Muscle layer of duodenum (tissue), 2 donors: ENCODE results near the gene A1CF.
"Not testable (repeated sequence)": the region's sequence is repeated elsewhere in the genome, so short reads cannot be mapped to it uniquely, and the experiment has no call there.

Source experiments
- H3K27ac ChIP-seq: one replicate; pipeline ENCODE4 v1.7.0; 2013; ENCODE audit warnings: mild to moderate bottlenecking, low read length
- H3K27me3 ChIP-seq: one replicate; pipeline ENCODE4 v1.7.0; 2013; ENCODE audit warnings: low read depth, mild to moderate bottlenecking, control low read depth, low read length
- H3K36me3 ChIP-seq, 2 donors: one replicate each; pipeline ENCODE4 v1.7.0; 2013; ENCODE audit warnings: low read length in 2 of 2, control low read depth in 1 of 2, mild to moderate bottlenecking in 1 of 2; ENCODE audit not compliant: insufficient read depth in 2 of 2, control insufficient read depth in 1 of 2
- H3K4me1 ChIP-seq, 2 donors: one replicate each; pipeline ENCODE4 v1.7.0; 2013; ENCODE audit warnings: low read length in 2 of 2, mild to moderate bottlenecking in 2 of 2, control low read depth in 1 of 2, moderate library complexity in 1 of 2; ENCODE audit not compliant: insufficient read depth in 2 of 2, control insufficient read depth in 1 of 2
- H3K4me3 ChIP-seq, 2 donors: one replicate each; pipeline ENCODE4 v1.7.0; 2013; ENCODE audit warnings: low read length in 2 of 2, low read depth in 1 of 2, mild to moderate bottlenecking in 1 of 2
- H3K9me3 ChIP-seq, 2 donors: one replicate each; pipeline ENCODE4 v1.7.0; 2013; ENCODE audit warnings: low read length in 2 of 2, control low read depth in 1 of 2, mild to moderate bottlenecking in 1 of 2; ENCODE audit not compliant: control insufficient read depth in 1 of 2
- donor health status: healthy.

Gene A1CF

DNA sequence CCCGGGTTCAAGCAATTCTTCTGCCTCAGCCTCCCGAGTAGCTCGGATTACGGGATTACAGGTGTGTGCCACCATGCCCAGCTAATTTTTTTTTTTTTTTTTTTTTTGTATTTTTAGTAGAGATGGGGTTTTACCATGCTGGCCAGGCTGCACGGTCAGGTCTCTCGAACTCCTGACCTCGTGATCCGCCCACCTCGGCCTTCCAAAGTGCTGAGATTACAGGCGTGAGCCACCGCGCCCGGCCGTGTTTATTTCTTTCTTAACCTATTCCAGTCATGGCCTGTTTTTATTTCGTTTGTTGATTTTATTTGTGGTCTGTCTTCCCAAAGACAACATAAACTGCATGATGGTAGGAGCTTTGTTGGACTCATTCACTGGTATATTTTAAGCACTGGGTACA, 20.4 kb upstream of the A1CF start:
- not testable (repeated sequence) for H3K9me3 ChIP-seq, H3K4me3 ChIP-seq, H3K27me3 ChIP-seq, H3K4me1 ChIP-seq, H3K27ac ChIP-seq, H3K36me3 ChIP-seq

- Histone ChIP-seq H3K4me1 (no peaks in the 10 kb centered on the region), H3K9me3 (no peaks in the 10 kb centered on the region), H3K4me3 (no peak overlapping the region), H3K36me3 (no peaks in the 10 kb centered on the region), H3K27ac (no peak overlapping the region), H3K27me3 (no peaks in the 10 kb centered on the region)
These were observed 11.3 kb upstream of the A1CF start for GRCh38 chr10:50896721-50897120.

DNA sequence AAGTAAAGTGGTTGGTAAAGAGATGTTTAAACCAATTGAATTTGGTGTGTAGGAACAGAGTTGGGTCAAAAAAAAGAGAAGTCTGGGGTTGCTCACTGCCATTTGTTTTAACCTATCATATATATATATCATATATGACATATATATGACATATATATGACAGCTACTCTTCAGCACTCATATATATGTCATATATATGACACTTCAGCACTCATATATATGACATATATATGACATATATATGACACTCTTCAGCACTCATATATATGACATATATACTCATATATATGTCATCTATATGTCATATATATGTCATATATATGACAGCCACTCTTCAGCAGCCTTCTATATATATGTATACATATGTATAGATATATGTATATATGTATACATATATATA, 8.9 kb upstream of the A1CF start:
- Histone ChIP-seq H3K27ac (no peak overlapping the region), H3K4me3 (no peak overlapping the region), H3K4me1 (no peaks in the 10 kb centered on the region), H3K27me3 (no peaks in the 10 kb centered on the region), H3K9me3 (no peaks in the 10 kb centered on the region), H3K36me3 (no peaks in the 10 kb centered on the region)

- Histone ChIP-seq H3K9me3 (no peaks in the 10 kb centered on the region), H3K27me3 (no peaks in the 10 kb centered on the region), H3K27ac (no peak overlapping the region), H3K36me3 (no peaks in the 10 kb centered on the region), H3K4me1 (no peaks in the 10 kb centered on the region), H3K4me3 (no peak overlapping the region)
These were observed 7.0 kb upstream of the A1CF start for GRCh38 chr10:50892467-50892866.

DNA sequence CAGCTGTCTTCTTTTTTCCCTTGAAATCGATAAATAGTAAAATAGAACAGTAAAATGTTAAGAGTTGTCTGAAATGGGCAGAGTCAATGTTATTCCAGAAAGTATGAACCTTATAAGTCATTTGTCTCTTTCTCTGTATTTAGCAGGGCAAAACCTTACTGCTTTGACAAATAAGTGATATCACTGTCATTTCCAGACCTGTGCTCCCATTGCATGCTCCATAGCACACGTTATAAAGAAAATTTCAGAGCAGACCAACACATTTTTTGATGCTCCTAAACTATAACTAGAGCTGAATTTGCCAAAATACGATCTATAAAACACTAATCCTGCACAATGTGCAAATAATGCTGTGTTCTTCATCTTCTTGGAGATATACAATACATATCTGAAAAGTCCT, 1.1 kb downstream of the A1CF start:
- Histone ChIP-seq H3K4me1 (no peaks in the 10 kb centered on the region), H3K27me3 (no peaks in the 10 kb centered on the region), H3K36me3 (no peaks in the 10 kb centered on the region), H3K27ac (no peak overlapping the region), H3K9me3 (no peaks in the 10 kb centered on the region), H3K4me3 (peak overlapping the region in 1 of 2 donors; percentile 50)

GRCh38 chr10:50883629-50884028, 1.8 kb downstream of the A1CF start:
- Histone ChIP-seq H3K4me1 (no peaks in the 10 kb centered on the region), H3K4me3 (peak overlapping the region in 1 of 2 donors; percentile 50)

DNA sequence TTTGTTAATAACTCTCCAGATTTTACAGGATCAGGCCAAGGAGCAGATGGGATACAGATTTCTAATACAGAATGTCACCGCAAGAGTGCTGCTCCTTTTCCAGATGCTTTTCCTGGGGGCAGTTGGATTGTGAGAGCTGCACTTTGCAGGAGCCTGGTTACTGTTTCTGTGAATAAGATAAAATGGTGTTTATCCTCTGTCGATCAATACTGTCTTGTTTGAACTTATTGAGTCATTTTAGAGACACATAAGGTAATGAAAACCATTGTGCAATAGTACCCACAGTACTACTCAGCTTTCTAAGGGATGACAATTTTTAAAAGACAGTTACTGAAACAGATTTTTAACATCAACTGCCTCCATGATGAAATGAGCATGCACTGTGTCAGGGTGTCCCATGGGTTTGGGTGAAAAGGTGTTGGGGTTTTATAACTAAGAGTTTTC, 2.9 kb downstream of the A1CF start:
- no peak overlapping the region for H3K27ac ChIP-seq

More at GRCh38 chr10:50883629-50884028, 1.8 kb downstream of the A1CF start:
- H3K27me3 ChIP-seq = no peaks in the 10 kb centered on the region
- no peak overlapping the region for H3K27ac ChIP-seq
- no peaks in the 10 kb centered on the region for H3K9me3 ChIP-seq
- H3K36me3 ChIP-seq = no peaks in the 10 kb centered on the region

GRCh38 chr10:50881046-50881445, 4.4 kb downstream of the A1CF start:
- not testable (repeated sequence) for H3K27me3 ChIP-seq, H3K9me3 ChIP-seq, H3K4me3 ChIP-seq, H3K4me1 ChIP-seq, H3K36me3 ChIP-seq, H3K27ac ChIP-seq

More for the DNA sequence above, 2.9 kb downstream of the A1CF start:
- no peaks in the 10 kb centered on the region for H3K36me3 ChIP-seq
- H3K4me3 ChIP-seq = no peak overlapping the region
- no peaks in the 10 kb centered on the region for H3K4me1 ChIP-seq
- H3K27me3 ChIP-seq = no peaks in the 10 kb centered on the region
- no peaks in the 10 kb centered on the region for H3K9me3 ChIP-seq

DNA sequence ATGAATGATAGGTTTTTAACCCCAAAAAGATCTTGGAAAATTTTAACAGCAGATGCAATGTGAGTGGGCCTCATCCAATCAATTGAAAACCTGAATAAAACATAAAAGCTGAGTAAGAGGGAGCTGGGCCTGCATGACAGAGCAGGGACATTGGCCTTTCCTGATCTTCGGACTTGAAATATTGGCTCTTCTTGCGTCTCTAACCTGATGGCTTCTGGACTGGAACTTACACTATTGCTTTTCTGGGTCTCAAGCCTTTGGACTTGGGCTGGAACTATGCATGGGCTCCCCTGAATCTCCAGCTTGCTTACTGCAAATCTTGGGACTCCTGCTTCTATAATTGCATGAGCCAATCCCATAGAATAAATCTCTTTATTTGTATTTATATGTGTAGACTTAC, 9.0 kb downstream of the A1CF start:
- H3K9me3 ChIP-seq = no peaks in the 10 kb centered on the region
- no peaks in the 10 kb centered on the region for H3K4me1 ChIP-seq
- no peak overlapping the region for H3K27ac ChIP-seq
- no peak overlapping the region for H3K4me3 ChIP-seq
- H3K27me3 ChIP-seq = no peaks in the 10 kb centered on the region
- no peaks in the 10 kb centered on the region for H3K36me3 ChIP-seq

DNA sequence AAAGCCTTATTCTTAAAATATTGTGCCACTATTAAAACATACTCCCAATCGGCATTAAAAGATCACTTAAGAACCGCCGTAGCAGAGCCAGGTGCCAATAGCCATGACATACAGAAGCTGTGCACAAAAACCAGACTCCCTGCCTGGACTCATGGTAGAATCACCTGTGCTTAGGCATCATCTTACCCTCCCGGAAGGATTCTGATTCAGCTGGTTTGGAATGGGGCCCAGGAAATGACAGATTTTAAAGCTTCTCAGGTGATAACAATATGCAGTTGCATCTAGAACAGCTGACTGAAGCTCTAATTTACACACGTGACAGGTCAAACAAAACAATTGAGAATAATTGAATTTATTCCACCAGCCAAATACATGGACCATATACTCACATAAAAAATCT, 10.7 kb downstream of the A1CF start:
- no peak overlapping the region for H3K4me3 ChIP-seq
- no peaks in the 10 kb centered on the region for H3K27me3 ChIP-seq
- no peak overlapping the region for H3K27ac ChIP-seq
- no peaks in the 10 kb centered on the region for H3K9me3 ChIP-seq
- H3K4me1 ChIP-seq = no peaks in the 10 kb centered on the region
- H3K36me3 ChIP-seq = no peaks in the 10 kb centered on the region

DNA sequence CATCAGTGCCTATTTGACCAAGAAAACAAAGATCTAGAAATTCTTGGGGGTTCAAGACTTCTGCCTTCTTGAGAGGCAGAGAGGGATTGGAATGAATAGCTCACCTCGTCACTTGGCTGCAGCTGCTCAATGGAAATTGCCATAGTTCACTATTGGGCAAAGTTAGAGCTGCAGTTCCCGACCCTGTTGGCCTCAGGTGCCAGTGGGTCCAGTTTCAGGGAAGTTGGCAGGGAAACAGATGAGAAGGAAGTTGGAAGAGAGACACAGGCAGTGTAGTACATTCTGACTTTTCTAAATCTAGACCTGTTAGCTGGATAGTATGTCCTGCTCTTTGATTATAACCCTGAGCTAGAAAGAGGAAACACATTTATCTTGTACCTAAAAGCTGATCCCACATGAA, 19.1 kb downstream of the A1CF start:
- Histone ChIP-seq H3K4me3 (no peak overlapping the region), H3K9me3 (no peaks in the 10 kb centered on the region), H3K4me1 (no peaks in the 10 kb centered on the region), H3K36me3 (no peaks in the 10 kb centered on the region), H3K27me3 (no peaks in the 10 kb centered on the region), H3K27ac (no peak overlapping the region)

DNA sequence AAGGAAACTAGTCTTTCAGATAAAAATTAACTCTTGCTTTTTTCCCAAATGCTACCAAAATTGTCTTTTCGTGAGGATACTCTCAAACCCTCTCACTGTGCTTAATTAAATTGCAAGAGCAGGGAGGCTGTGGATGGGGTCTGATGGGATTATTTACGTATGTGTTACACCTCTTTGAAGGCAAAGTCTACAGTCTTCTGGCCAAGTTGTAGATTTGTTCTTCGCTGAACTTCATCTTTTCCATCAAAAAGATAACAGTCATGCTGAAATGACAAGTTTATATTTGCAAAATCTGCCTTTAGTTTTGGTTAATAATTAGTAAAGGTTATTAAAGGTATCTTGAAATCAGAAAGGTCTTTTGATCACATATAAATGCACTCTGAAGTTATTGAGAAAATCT, 22.7 kb downstream of the A1CF start:
- Histone ChIP-seq H3K4me1 (no peaks in the 10 kb centered on the region), H3K27me3 (no peaks in the 10 kb centered on the region), H3K27ac (no peak overlapping the region), H3K9me3 (no peaks in the 10 kb centered on the region), H3K4me3 (no peak overlapping the region), H3K36me3 (no peaks in the 10 kb centered on the region)
